ENCODE measurements around the gene NFAT5. TPM values are rescaled to one million over a fixed set of nuclear protein-coding genes. Genes with fewer than 3 reads are reported as not detected.

The NFAT5 gene
- total RNA-seq, 4 donors from 2014 or later = 67.7 to 146 (median 80.8) TPM

GRCh38 chr16:69693916-69694315 is 128.2 kb downstream of the NFAT5 start:
- TF ChIP-seq CTCF (IDR thresholded peaks at IDR 0.05) (no peak), EP300 (IDR thresholded peaks at IDR 0.05) (no peak), POLR2AphosphoS5 (IDR thresholded peaks at IDR 0.05) (no peak), POLR2A (IDR thresholded peaks at IDR 0.05) (no peak)
- DNase-seq (ENCODE audit: low spot score in 2 of 2) = no peak
- Histone ChIP-seq H3K36me3 (peaks cover 59% of the 10 kb centered on the region), H3K9me3 (no peaks in the 10 kb centered on the region), H3K4me3 (no peak overlapping the region), H3K4me1 (no peaks in the 10 kb centered on the region), H3K27me3 (no peaks in the 10 kb centered on the region), H3K27ac (no peak overlapping the region)
- 100% methylated on average over 2 of the region's 2 CpGs for whole genome bisulfite sequencing

- no peaks in the 10 kb centered on the region for H3K27me3 ChIP-seq
- H3K4me3 ChIP-seq = no peak overlapping the region
- no peaks in the 10 kb centered on the region for H3K9me3 ChIP-seq
- no peak overlapping the region for H3K27ac ChIP-seq
- peaks cover 43% of the 10 kb centered on the region for H3K36me3 ChIP-seq
- DNase-seq (ENCODE audit: low spot score in 2 of 2) = no peak
- WGBS = 89% methylated on average over 3 of the region's 3 CpGs
- no peak for TF ChIP-seq POLR2A (IDR thresholded peaks at IDR 0.05)
- no peak for TF ChIP-seq CTCF (IDR thresholded peaks at IDR 0.05)
- no peak for TF ChIP-seq POLR2AphosphoS5 (IDR thresholded peaks at IDR 0.05)
- no peak for TF ChIP-seq EP300 (IDR thresholded peaks at IDR 0.05)
- no peaks in the 10 kb centered on the region for H3K4me1 ChIP-seq
These were observed 132.6 kb downstream of the NFAT5 start for GRCh38 chr16:69698404-69698803.

- Histone ChIP-seq H3K36me3 (peaks cover 27% of the 10 kb centered on the region), H3K4me1 (no peaks in the 10 kb centered on the region), H3K27me3 (no peaks in the 10 kb centered on the region), H3K4me3 (no peak overlapping the region), H3K9me3 (no peaks in the 10 kb centered on the region), H3K27ac (no peak overlapping the region)
- TF ChIP-seq POLR2A (IDR thresholded peaks at IDR 0.05) = no peak
- TF ChIP-seq CTCF (IDR thresholded peaks at IDR 0.05) = no peak
- TF ChIP-seq POLR2AphosphoS5 (IDR thresholded peaks at IDR 0.05) = no peak
- DNase-seq (ENCODE audit: low spot score in 2 of 2) = no peak
- WGBS = 84% methylated on average over 1 of the region's 1 CpG
These were observed 134.1 kb downstream of the NFAT5 start for GRCh38 chr16:69699915-69700314.

- TF ChIP-seq POLR2AphosphoS5 (IDR thresholded peaks at IDR 0.05) = no peak
- TF ChIP-seq EP300 (IDR thresholded peaks at IDR 0.05) = no peak
- TF ChIP-seq CTCF (IDR thresholded peaks at IDR 0.05) = no peak
- TF ChIP-seq POLR2A (IDR thresholded peaks at IDR 0.05) = no peak
- no peaks in the 10 kb centered on the region for H3K27me3 ChIP-seq
- DNase-seq (ENCODE audit: low spot score in 2 of 2) = no peak
- peaks cover 7% of the 10 kb centered on the region for H3K4me1 ChIP-seq
- H3K36me3 ChIP-seq = peaks cover 13% of the 10 kb centered on the region
- no peak overlapping the region for H3K27ac ChIP-seq
- no peaks in the 10 kb centered on the region for H3K9me3 ChIP-seq
- no peak overlapping the region for H3K4me3 ChIP-seq
These were observed 135.7 kb downstream of the NFAT5 start for GRCh38 chr16:69701452-69701851.

GRCh38 chr16:69701866-69702265 is 136.1 kb downstream of the NFAT5 start:
- WGBS = 94% methylated on average over 2 of the region's 2 CpGs

GRCh38 chr16:69703638-69704037 is 137.9 kb downstream of the NFAT5 start:
- Histone ChIP-seq H3K27me3 (no peaks in the 10 kb centered on the region), H3K36me3 (peaks cover 13% of the 10 kb centered on the region), H3K4me3 (no peak overlapping the region), H3K27ac (no peak overlapping the region), H3K4me1 (peaks cover 12% of the 10 kb centered on the region), H3K9me3 (no peaks in the 10 kb centered on the region)
- no peak for DNase-seq (ENCODE audit: low spot score in 2 of 2)
- WGBS = 91% methylated on average over 2 of the region's 2 CpGs
- TF ChIP-seq POLR2AphosphoS5 (IDR thresholded peaks at IDR 0.05) (no peak), POLR2A (IDR thresholded peaks at IDR 0.05) (no peak), CTCF (IDR thresholded peaks at IDR 0.05) (no peak), EP300 (IDR thresholded peaks at IDR 0.05) (no peak)

More at GRCh38 chr16:69701866-69702265, 136.1 kb downstream of the NFAT5 start:
- peaks cover 9% of the 10 kb centered on the region for H3K36me3 ChIP-seq
- H3K27ac ChIP-seq = no peak overlapping the region
- H3K4me1 ChIP-seq = peaks cover 11% of the 10 kb centered on the region
- DNase-seq (ENCODE audit: low spot score in 2 of 2) = no peak
- H3K27me3 ChIP-seq = no peaks in the 10 kb centered on the region
- no peak overlapping the region for H3K4me3 ChIP-seq
- no peaks in the 10 kb centered on the region for H3K9me3 ChIP-seq
- TF ChIP-seq POLR2A (IDR thresholded peaks at IDR 0.05) = no peak
- TF ChIP-seq POLR2AphosphoS5 (IDR thresholded peaks at IDR 0.05) = no peak
- no peak for TF ChIP-seq EP300 (IDR thresholded peaks at IDR 0.05)

Data from suprapubic skin (tissue), 4 donors.